ENCODE data around the gene PLPP3.

PLPP3 gene

DNA sequence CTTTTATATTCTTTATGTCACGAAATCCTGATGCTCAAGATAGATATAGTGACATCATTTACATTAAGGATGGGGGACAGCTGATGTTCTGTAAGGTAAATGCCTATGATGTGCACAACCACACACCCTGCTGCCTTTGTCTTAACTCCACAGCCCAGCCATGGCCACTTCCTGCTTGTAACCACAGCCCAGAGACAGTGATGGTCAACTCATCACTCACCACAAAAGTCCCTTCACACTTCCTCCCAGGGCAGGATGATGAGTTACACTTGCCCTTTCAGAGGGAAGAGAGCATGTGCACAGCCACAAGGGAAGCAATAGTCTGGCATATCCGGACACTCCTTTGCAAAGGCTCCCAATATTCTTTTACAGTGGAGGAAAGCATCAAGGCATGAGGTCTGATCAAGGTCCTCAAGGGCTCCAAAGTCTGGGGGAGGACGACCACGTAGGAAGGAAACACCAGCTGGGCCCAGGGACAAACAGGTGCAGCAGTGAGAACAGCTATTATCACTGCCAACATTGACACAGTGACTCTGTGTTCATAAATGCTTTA is 53.8 kb downstream of the PLPP3 start:
- no peak overlapping the region for H3K4me3 ChIP-seq (ENCODE audit: low read depth, low read length)

DNA sequence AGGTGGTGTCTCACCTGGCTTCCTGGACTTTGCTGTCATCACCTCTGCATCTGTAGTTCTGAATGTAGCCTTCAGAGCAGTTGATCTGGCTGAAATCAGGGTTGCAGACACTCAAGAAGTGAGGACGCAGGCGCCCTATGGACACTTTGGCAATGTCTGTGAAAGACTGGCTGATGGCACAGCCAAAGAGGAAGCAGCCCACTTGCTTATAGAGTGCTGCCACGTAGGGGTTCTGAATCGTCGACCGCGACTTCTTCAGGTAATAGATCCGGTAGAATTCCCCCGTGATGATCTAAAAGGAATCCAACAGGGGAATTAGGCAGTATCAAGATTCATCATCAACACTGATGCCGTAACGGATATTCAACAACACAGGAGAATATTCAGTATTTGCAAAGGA is 55.1 kb downstream of the PLPP3 start:
- no peak overlapping the region for H3K4me3 ChIP-seq (ENCODE audit: low read depth, low read length)

GRCh38 chr1:56522680-56523079 is 56.7 kb downstream of the PLPP3 start:
- no peak overlapping the region for H3K4me3 ChIP-seq (ENCODE audit: low read depth, low read length)

- H3K4me3 ChIP-seq (ENCODE audit: low read depth, low read length): no peak overlapping the region
These were observed 59.3 kb downstream of the PLPP3 start for GRCh38 chr1:56520016-56520601.

- H3K4me3 ChIP-seq (ENCODE audit: low read depth, low read length): no peak overlapping the region
These were observed 61.8 kb downstream of the PLPP3 start for GRCh38 chr1:56517404-56518130.

GRCh38 chr1:56516539-56517252 is 62.7 kb downstream of the PLPP3 start:
- no peak overlapping the region for H3K4me3 ChIP-seq (ENCODE audit: low read depth, low read length)

- H3K4me3 ChIP-seq (ENCODE audit: low read depth, low read length): no peak overlapping the region
These were observed 63.3 kb downstream of the PLPP3 start for GRCh38 chr1:56515898-56516538.

DNA sequence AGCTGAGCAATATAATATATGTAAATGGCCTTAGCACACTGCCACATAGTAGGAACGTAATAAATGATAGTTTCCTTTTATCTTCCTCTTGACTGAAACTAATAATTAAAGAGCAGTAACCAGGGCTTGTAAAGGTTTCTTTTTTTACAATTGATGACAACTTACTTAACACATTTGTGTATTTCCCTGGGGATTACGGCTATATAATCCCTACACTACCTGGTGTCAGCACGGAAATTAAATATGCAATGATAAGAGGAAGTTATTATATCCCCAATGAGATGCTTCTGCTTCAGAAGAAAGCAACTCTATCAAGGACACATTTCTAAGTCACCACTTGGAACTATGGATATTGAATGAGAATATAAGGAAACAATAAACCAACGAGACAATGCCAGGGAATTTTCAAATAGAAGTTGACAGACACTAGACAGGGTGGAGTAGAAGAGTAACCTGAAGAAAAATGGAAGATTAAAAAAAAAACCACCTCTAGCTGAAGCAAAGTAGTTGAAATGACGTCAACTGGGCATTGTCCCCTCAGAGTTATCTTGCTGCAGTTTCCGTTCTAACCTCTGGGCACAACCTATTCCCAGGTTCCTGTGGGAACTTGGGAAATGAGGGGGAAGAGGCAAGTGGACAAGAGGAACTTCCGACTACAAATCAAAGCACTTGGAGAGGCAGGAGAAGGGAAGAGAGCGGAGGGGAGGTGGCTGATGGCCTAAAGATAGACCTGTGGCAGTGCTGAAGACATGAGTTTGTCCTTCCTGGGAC is 66.5 kb downstream of the PLPP3 start:
- no peak overlapping the region for H3K4me3 ChIP-seq (ENCODE audit: low read depth, low read length)

DNA sequence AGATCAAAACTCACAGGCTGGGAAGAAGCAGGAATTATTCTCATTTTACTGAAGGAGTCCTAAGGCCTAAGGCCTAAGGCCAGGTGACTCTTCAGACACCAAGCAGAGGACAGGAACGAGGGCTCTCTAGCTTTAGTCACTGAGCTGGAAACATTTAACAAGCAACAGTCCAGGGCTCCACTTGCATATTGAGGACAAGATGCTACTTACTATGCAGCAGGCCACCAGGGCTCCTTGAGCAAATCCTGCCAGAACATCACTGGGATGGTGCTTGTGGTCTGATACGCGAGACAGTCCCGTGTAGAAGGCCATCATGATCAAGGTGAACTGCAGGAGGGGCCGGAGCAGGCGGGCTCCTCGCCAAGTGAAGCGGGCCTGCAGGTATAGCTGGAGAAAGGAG is 67.6 kb downstream of the PLPP3 start:
- no peak overlapping the region for H3K4me3 ChIP-seq (ENCODE audit: low read depth, low read length)

DNA sequence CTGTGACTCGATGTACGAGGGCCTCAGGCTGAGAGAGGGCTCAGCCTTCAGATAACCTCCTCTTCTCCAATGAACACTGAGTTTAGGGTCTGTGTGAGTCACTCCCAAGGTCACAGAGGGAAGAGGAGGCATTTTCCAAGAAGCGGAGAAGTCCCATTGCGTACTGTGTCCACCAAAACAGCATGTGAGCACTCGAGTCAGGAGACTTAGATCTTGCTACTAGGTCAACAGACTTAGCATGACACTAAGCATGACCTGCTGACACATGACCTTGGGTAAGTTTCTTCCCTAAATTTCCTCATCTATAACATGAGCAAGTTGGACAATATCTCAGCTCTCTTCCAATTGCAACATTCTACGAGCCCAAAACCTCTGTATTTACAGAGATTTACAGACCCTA is 68.0 kb downstream of the PLPP3 start:
- H3K4me3 ChIP-seq (ENCODE audit: low read depth, low read length): no peak overlapping the region

GRCh38 chr1:56510642-56511021 is 68.7 kb downstream of the PLPP3 start:
- H3K4me3 ChIP-seq (ENCODE audit: low read depth, low read length): no peak overlapping the region

DNA sequence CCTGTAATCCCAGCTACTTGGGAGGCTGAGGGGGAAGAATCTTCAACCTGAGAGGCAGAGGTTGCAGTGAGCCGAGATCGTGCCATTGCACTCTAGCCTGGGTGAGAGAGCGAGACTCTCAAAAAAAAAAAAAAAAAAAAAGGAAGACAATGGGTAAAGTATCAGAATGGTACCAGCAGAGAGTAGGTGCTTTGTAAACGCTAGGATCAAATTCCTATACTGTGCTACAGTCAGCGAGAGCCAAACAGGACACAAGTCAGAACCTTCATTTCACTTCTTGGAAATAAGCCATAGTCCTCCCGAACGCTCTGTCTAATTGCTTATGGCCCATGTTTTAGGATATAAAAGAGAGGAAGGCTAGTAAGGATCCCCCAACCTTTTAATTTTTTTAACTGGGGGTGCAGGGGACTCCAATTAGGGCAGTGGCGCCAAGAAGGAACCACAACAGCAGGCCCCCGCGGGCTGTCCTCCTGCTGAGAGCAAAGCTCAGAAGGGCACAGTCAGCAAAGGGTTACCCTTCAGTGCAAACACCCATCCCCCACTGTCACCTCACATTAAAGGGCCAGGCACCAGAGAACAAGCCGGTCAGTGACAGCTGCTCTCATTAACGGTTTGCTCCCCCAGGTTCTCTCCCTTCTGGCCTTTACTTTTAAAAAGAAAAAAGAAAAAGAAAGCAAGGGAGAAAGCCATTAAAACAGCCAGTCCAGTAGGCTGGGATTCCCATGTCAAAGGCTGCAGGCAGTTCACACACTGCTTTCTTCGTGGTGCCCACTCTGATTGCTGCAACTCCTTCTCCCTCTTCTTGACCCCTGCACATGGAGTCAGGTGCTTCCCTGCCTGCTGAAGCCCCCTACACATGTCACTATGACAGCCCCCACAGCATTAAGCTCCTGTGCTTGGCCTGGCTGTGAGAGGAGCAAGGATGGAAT is 69.4 kb downstream of the PLPP3 start:
- H3K4me3 ChIP-seq (ENCODE audit: low read depth, low read length): no peak overlapping the region

DNA sequence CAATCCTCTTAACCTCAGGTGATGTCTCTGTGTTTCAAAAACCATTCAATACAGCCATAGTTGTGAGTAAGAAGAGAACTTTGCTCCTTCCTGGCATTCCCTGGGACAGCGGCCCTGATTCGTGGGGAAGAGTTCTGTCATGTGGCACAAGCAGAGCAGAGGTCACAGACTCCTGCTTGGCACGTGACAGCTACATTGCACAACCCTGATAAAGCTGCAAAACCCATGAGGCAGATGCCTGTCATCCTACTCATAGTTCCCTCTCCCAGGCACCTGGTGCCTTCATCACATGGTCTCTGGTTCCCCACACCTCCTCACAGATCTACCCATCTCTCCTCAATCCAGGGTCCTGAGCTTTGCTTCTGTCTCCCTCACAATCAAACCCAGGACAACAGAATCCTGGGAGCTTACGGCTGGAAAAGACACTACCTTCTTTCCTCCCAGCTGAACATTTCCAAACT is 70.8 kb downstream of the PLPP3 start:
- H3K4me3 ChIP-seq (ENCODE audit: low read depth, low read length): no peak overlapping the region

GRCh38 chr1:56507925-56508522 is 71.3 kb downstream of the PLPP3 start:
- no peak overlapping the region for H3K4me3 ChIP-seq (ENCODE audit: low read depth, low read length)

DNA sequence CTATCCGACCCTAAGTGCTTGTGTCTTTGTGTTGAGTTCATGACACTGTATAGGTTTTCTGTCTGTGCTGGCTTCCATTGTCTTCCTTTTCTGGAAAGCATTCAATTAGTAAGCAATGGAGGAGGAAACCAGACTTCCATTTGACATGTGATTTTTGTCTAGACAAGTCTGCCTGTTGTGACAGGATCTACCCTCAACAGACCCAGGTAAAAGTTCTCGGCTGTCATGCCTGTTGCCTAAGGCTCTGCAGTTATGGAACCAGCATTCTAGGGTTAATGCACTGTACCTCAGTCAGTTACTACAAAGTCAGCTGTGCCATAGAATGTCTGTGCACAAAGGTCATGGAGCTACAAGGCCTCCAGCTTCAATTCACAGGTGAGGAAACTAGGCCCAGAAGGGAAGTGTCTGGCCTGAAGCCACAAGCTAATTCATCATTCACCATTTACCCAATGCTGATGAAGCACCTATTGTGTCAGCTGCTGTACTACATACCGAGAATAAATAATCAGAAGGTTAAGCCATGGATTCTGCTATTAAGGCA is 72.3 kb downstream of the PLPP3 start:
- no peak overlapping the region for H3K4me3 ChIP-seq (ENCODE audit: low read depth, low read length)

GRCh38 chr1:56505792-56506743 is 73.3 kb downstream of the PLPP3 start:
- no peak overlapping the region for H3K4me3 ChIP-seq (ENCODE audit: low read depth, low read length)

DNA sequence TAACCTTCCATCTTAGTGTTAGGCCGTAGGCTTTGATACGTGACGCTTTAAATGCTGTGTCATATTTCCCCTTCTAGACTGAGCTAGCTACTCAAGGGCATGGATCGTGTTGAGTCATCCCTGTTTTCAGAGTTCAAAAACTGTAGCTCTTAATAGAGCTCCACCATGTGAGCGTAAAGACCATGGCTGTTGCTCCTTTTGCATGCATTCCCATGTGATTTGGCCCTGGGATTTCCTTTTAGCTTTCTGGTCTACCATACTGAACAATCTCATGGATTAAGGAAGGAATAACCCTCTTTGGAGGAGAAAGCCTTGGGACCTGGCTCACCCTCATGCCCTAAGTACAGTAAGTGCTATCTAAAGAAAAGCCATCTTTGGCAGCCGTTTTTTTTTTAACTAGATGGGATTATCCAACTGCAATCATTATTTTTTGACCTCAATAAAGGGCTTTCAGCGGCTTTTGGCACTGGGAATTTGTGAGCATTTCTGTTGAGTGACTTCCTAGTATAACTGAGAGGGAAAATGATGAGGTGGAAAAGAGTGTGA is 76.6 kb downstream of the PLPP3 start:
- H3K4me3 ChIP-seq (ENCODE audit: low read depth, low read length): no peak overlapping the region

Data from iPS-11a (cell line).